Activated T-helper 17 cell treated with anti-CD3 and anti-CD28 coated beads, Interleukin-2, amount 50 U/mL, for 72 hours (primary cell): ENCODE results near the gene ADCY4. TPM values are rescaled to one million over a fixed set of nuclear protein-coding genes. Genes with fewer than 3 reads are reported as not detected.
A peak's percentile ranks its signal among the peaks of the same experiment; 100 is the strongest.
"Not testable (repeated sequence)": the region's sequence is repeated elsewhere in the genome, so short reads cannot be mapped to it uniquely, and the experiment has no call there.

Experiments used
- ATAC-seq: fragments of 150-1000 bp; cut with Tn5 transposase; replicated peaks from 2 replicates; pipeline ENCODE4 v1.10.0; 2021; ENCODE audit warnings: mild to moderate bottlenecking, moderate library complexity
- H3K27ac Mint-ChIP-seq: one replicate; pipeline ENCODE4 v1.8.0; 2022; ENCODE audit warnings: mixed read lengths
- H3K27me3 Mint-ChIP-seq: one replicate; pipeline ENCODE4 v1.8.0; 2022; ENCODE audit warnings: mixed read lengths
- H3K36me3 Mint-ChIP-seq: one replicate; pipeline ENCODE4 v1.8.0; 2022; ENCODE audit warnings: low read depth, mild to moderate bottlenecking, mixed read lengths
- H3K4me1 Mint-ChIP-seq: one replicate; pipeline ENCODE4 v1.8.0; 2022; ENCODE audit warnings: mixed read lengths
- H3K4me3 Mint-ChIP-seq: one replicate; pipeline ENCODE4 v1.8.0; 2022; ENCODE audit warnings: mild to moderate bottlenecking, mixed read lengths
- H3K9me3 Mint-ChIP-seq: one replicate; pipeline ENCODE4 v1.8.0; 2022; ENCODE audit warnings: mixed read lengths
- total RNA-seq, 2 donors: library from RNA; stranded (reverse); gene quantifications; one replicate each; pipeline ENCODE4 v1.2.3, GENCODE V29; 2022

Gene ADCY4
- 10 to 100 TPM in 1 of 2 donors, 1 to 10 TPM in 1; 2.3 to 10.5 TPM for total RNA-seq

DNA sequence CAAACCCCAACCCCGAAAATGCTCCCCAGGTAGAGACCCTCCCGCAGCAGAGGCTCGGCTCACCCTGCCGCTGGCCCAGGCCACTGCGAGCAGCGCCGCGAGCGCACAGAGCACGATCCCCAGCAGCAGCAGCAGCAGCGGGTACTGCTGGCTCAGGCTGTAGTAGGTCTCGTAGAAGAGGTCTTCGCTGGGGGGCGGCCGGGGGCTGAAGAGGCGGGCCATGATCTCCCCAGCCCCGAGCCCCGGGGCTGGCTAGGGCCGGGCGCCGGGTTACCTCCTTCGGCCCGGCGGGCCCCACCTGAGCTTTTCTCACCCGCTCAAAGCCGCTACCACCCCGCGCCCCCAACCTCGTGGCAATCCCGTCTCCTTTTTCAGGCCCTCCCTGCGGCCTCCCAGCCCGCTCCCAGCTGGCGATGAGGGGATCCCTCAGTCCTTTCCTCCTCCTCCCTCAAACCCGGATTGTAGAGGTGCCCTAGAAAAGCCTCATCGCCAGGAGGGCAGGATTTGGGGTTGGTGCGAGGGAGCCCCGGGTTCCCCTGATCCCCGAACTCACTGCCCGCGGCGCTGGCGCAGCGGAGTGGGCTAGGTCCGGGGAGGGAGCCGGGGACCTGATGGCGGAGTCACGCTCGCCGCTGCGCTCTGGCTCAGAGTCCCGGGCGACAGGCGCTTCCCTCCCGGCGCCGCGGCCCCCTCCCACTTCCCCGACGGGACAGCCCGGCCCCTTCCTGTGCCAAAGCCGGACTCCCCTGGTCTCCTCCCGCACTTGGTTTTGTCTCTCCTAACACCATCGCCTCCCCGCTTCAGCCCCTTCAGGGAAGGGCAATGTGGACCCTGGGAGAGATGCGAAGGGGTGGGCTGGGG lies at the start of gene ADCY4:
Gene ADCY4, minus strand, starts transcription at position 641 of the 861 bp plus-strand sequence. Its CDS starts 419 bp downstream, at position 222.
- peaks cover 14% of the 10 kb centered on the region for H3K4me1 Mint-ChIP-seq

GRCh38 chr14:24384169-24384568 lies 49.3 kb upstream of the ADCY4 start:
- Mint-ChIP-seq H3K27me3 (peaks cover 5% of the 10 kb centered on the region), H3K9me3 (no peaks in the 10 kb centered on the region), H3K4me1 (no peaks in the 10 kb centered on the region), H3K36me3 (no peaks in the 10 kb centered on the region), H3K27ac (no peak overlapping the region), H3K4me3 (no peak overlapping the region)
- ATAC-seq = no peak

More for the DNA sequence above, at the start of gene ADCY4:
- Mint-ChIP-seq H3K27ac (no peak within 1 kb of the TSS), H3K36me3 (peaks cover 43% of the 10 kb centered on the region), H3K9me3 (no peaks in the 10 kb centered on the region), H3K27me3 (peaks cover 15% of the 10 kb centered on the region), H3K4me3 (peak within 1 kb of the TSS; percentile 90)
- ATAC-seq = no peak

GRCh38 chr14:24382064-24382371 lies 47.1 kb upstream of the ADCY4 start:
- Mint-ChIP-seq H3K4me3 (no peak overlapping the region), H3K27ac (no peak overlapping the region), H3K4me1 (no peaks in the 10 kb centered on the region), H3K9me3 (no peaks in the 10 kb centered on the region), H3K27me3 (peaks cover 8% of the 10 kb centered on the region), H3K36me3 (no peaks in the 10 kb centered on the region)
- ATAC-seq = no peak

DNA sequence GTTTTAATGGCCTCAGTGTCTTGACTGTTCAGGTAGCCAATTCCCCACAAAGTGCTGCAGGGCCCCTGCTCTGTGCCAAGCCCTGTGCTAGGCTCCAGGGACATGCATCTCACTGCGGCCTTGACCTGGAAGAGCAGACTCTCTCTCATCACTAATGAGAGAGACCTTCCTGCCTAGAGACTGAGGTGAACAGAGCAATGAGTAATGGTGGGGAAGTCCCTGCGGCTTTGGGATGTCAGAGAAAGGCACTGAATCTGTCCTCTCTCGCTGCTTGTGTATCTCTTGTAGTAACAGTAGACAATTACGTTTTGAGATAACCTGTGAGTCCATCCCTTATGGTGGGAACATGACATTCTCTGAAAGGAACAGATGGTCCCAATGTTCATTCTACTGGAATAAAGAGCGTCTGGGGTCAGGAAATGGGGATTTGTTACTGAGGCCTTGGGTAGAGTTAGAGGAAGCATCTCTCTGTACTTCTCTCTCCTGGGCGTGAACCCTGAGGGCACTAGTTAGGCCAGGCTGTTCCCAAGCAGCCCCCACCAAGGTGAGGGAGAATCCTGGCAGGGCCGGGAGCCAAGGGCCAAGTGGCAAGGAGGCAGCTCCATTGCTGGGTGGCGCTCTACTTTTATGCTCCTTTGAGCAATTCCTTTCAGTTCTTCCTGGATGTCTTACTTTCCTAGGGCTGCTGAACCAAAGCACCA lies 46.6 kb upstream of the ADCY4 start:
- H3K36me3 Mint-ChIP-seq = no peaks in the 10 kb centered on the region
- no peaks in the 10 kb centered on the region for H3K9me3 Mint-ChIP-seq
- no peak overlapping the region for H3K27ac Mint-ChIP-seq
- no peak overlapping the region for H3K4me3 Mint-ChIP-seq
- peak; percentile 92 for ATAC-seq
- H3K4me1 Mint-ChIP-seq = no peaks in the 10 kb centered on the region
- H3K27me3 Mint-ChIP-seq = peaks cover 9% of the 10 kb centered on the region

DNA sequence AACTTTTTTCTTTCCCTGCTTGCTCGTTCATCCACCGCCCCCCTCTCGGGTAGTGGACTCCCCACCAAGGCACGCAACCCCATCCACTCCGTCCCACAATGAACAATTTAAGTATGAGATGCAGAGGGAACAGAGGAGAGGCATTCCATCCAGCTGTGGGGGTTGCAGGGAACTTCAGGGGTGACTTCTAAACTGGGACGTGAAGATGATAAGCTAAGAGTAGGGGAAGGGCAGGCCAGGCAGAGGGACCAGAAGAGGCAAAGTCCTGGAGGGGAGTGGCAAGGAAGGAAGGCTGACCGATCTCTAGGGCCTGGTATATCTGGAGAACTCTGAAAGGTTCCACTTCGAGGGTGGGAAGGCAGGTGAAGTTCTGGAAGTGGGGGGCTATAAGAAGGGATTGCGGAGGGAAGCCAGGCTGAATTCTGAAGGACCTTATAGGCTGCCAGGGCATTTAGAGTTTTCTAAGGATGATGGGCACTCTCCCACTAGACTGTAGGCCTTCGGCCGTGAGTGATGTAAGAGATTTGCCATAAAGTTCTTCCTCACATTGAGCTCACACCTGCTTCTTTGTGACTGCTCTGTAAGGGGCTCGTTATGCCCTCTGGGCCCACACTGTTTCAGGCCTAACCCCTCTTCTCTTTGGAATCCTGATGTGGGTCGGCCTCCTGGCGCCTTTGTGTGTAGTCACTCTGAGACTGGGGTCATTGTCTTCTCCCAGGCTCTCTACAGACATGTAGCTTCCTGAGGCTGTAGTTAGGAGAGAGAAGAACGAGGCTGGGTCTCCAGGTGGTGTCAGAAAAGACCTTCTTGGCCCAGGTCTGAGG lies 45.2 kb upstream of the ADCY4 start:
- Mint-ChIP-seq H3K4me1 (no peaks in the 10 kb centered on the region), H3K9me3 (no peaks in the 10 kb centered on the region), H3K4me3 (no peak overlapping the region), H3K36me3 (no peaks in the 10 kb centered on the region), H3K27ac (no peak overlapping the region), H3K27me3 (peaks cover 9% of the 10 kb centered on the region)
- no peak for ATAC-seq

- Mint-ChIP-seq H3K27ac (no peak overlapping the region), H3K36me3 (no peaks in the 10 kb centered on the region), H3K4me1 (no peaks in the 10 kb centered on the region), H3K9me3 (no peaks in the 10 kb centered on the region), H3K27me3 (peaks cover 8% of the 10 kb centered on the region), H3K4me3 (no peak overlapping the region)
- no peak for ATAC-seq
These were observed 44.4 kb upstream of the ADCY4 start for GRCh38 chr14:24378981-24379906.

- peaks cover 4% of the 10 kb centered on the region for H3K27me3 Mint-ChIP-seq
- H3K4me1 Mint-ChIP-seq = no peaks in the 10 kb centered on the region
- no peaks in the 10 kb centered on the region for H3K36me3 Mint-ChIP-seq
- ATAC-seq = no peak
- H3K4me3 Mint-ChIP-seq = no peak overlapping the region
- H3K9me3 Mint-ChIP-seq = no peaks in the 10 kb centered on the region
- H3K27ac Mint-ChIP-seq = no peak overlapping the region
These were observed 43.5 kb upstream of the ADCY4 start for GRCh38 chr14:24378327-24378726.

DNA sequence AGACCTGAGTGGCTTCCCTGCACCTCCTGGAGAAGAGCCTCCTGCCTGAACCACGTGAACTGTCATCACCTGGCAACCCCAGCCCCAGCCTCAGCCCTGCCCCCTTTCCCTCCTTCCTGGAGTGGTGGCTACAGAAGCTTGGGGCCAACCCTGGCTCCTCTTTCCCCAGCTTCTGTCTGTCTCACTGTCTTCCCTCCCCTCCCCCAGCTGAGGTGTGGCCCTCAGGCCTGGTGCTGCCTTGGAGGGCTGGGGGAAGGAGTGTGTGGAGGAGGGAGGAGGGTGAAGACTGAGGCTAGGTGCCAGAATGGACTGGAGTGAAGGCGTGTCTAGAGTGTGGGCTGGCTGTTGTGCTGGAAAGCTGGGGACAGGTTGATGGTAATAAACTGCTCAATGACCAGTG lies 42.8 kb upstream of the ADCY4 start:
- Mint-ChIP-seq H3K36me3 (no peaks in the 10 kb centered on the region), H3K4me1 (no peaks in the 10 kb centered on the region), H3K27ac (no peak overlapping the region), H3K27me3 (peaks cover 4% of the 10 kb centered on the region), H3K4me3 (no peak overlapping the region), H3K9me3 (no peaks in the 10 kb centered on the region)
- ATAC-seq = no peak

DNA sequence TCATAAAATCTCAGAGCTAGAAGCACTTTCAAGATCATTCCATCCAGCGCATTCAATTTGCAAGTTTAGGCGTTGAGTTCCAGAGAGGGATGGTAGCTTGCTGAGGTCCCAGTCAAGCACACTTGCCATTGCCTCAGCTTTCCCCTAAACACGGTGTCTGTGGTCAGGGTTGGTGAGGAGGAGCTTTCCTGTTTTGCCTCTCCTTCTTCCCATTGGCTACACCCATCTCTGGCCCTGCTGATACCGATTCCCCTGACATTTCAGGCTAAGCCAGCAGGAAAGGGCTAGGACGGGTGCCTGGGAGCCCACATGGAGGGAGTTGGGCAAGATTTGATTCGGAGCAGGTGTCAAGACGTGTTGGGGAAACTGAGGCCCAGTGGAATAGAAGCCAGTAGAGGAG lies 42.3 kb upstream of the ADCY4 start:
- H3K4me3 Mint-ChIP-seq = no peak overlapping the region
- no peaks in the 10 kb centered on the region for H3K36me3 Mint-ChIP-seq
- H3K27ac Mint-ChIP-seq = no peak overlapping the region
- no peaks in the 10 kb centered on the region for H3K9me3 Mint-ChIP-seq
- H3K27me3 Mint-ChIP-seq = peaks cover 4% of the 10 kb centered on the region
- ATAC-seq = no peak
- H3K4me1 Mint-ChIP-seq = no peaks in the 10 kb centered on the region

- no peaks in the 10 kb centered on the region for H3K9me3 Mint-ChIP-seq
These were observed 41.7 kb upstream of the ADCY4 start for GRCh38 chr14:24376448-24377070.

GRCh38 chr14:24372701-24373416 lies 38.0 kb upstream of the ADCY4 start:
- H3K4me3 Mint-ChIP-seq = no peak overlapping the region
- no peaks in the 10 kb centered on the region for H3K9me3 Mint-ChIP-seq
- no peaks in the 10 kb centered on the region for H3K36me3 Mint-ChIP-seq
- no peaks in the 10 kb centered on the region for H3K4me1 Mint-ChIP-seq
- no peak overlapping the region for H3K27ac Mint-ChIP-seq
- H3K27me3 Mint-ChIP-seq = peaks cover 9% of the 10 kb centered on the region
- no peak for ATAC-seq

More at GRCh38 chr14:24376448-24377070, 41.7 kb upstream of the ADCY4 start:
- Mint-ChIP-seq H3K36me3 (no peaks in the 10 kb centered on the region), H3K4me1 (no peaks in the 10 kb centered on the region), H3K27me3 (peaks cover 4% of the 10 kb centered on the region), H3K4me3 (no peak overlapping the region), H3K27ac (no peak overlapping the region)
- no peak for ATAC-seq

DNA sequence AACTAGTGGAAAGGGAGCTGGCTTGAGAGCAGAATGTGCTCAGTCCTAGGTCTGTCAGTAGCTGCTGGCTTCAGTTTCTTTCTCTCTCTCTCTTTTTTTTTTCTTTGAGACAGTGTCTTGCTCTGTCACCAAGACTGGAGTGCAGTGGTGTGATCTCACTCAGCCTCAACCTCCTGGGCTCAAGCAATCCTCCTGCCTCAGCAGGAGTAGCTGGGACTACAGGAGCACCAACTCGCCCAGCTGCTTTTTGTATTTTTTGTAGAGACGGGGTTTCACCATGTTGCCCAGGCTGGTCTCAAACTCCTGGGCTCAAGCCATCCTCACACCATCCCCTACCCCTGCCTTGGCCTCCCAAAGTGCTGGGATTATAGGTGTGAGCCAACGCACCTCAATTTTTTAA lies 36.7 kb upstream of the ADCY4 start:
- ATAC-seq, H3K4me1 Mint-ChIP-seq, H3K36me3 Mint-ChIP-seq, H3K9me3 Mint-ChIP-seq, H3K27ac Mint-ChIP-seq, H3K4me3 Mint-ChIP-seq: not testable (repeated sequence)
- peaks cover 16% of the 10 kb centered on the region for H3K27me3 Mint-ChIP-seq

GRCh38 chr14:24370748-24371147 lies 35.9 kb upstream of the ADCY4 start:
- Mint-ChIP-seq H3K27me3 (peaks cover 21% of the 10 kb centered on the region), H3K27ac (no peak overlapping the region), H3K4me3 (no peak overlapping the region), H3K9me3 (no peaks in the 10 kb centered on the region), H3K36me3 (no peaks in the 10 kb centered on the region), H3K4me1 (peaks cover 5% of the 10 kb centered on the region)
- ATAC-seq = no peak
